AG09309 (cell line): ENCODE measurements around the gene PRIMA1.

Experiments
- DNase-seq: peaks from one replicate; pipeline ENCODE4 v3.0.0-alpha.2; 2010; ENCODE audit warnings: low read depth
- H3K4me3 ChIP-seq: 2 replicates; pipeline ENCODE4 v1.5.1; 2011; ENCODE audit warnings: mild to moderate bottlenecking, low read depth, low read length, moderate library complexity; ENCODE audit not compliant: control insufficient read depth
- TF ChIP-seq, protein P1 (sequence below): IDR thresholded peaks from 2 replicates; pipeline ENCODE4 v1.5.1; 2011; ENCODE audit warnings: mild to moderate bottlenecking, low read depth, low read length, inconsistent platforms; ENCODE audit not compliant: insufficient read depth, control insufficient read depth; ENCODE audit errors: missing control alignments

Gene PRIMA1

DNA sequence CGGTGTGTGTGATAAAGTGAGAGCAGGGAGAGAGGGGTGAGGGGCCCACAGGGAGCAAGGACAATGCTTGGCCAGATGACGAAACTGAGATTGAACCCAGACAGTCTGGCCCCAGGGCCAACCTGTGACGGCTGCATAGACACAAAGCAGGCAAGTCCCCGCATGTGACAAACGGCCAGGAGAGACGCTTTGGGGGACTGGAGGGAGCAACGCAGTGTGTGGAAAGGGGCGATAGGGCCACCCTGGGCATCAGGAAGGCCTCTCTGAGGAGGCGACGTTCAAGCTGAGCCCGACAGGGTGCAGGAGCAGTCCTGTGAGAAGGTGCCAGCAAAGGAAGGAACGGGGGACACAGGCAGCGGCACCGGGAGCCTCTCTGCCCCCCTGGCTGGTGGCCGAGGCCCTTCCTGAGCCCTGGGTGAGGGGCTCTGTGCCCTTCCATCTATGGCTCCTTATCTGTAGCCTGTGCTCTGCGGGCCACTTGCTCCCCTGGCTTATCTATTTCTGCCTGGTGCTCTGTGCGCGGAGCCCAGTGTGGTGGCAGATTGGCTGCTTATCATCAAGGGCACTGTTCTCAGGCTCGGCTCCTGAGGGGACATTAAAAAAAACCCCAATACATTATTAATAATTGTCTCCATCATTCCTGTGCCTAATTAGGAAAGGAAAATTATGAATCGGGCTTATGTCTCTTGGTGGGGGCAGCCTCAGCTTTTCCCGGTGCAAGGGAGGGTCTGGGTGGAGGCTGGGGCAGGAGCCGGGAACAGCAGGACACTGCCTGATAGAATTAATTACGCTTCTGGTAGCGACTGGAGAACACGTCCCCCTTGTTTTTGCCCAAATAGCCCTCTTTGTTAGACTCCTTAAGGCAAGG is 39.8 kb downstream of the PRIMA1 start:
- H3K4me3 ChIP-seq, result no peak overlapping the region
- TF ChIP-seq, protein P1, sequence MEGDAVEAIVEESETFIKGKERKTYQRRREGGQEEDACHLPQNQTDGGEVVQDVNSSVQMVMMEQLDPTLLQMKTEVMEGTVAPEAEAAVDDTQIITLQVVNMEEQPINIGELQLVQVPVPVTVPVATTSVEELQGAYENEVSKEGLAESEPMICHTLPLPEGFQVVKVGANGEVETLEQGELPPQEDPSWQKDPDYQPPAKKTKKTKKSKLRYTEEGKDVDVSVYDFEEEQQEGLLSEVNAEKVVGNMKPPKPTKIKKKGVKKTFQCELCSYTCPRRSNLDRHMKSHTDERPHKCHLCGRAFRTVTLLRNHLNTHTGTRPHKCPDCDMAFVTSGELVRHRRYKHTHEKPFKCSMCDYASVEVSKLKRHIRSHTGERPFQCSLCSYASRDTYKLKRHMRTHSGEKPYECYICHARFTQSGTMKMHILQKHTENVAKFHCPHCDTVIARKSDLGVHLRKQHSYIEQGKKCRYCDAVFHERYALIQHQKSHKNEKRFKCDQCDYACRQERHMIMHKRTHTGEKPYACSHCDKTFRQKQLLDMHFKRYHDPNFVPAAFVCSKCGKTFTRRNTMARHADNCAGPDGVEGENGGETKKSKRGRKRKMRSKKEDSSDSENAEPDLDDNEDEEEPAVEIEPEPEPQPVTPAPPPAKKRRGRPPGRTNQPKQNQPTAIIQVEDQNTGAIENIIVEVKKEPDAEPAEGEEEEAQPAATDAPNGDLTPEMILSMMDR, result no peak

DNA sequence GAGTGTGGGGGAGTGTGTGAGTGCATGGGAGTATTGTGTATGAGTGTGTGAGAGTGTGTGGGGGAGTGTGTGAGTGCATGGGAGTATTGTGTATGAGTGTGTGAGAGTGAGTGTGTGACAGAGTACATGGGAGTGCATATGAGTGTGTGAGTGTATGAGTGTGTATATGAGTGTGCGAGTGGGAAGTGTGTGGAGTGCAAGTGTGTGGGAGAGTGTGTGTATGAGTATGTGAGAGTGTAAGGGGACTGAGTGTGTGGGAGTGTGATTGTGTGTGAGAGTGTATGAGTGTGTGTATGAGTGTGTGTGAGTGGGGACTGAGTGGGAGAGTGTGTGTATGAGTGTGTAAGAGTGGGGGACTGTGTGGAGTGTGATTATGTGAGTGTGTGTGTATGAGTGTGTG is 40.7 kb downstream of the PRIMA1 start:
- H3K4me3 ChIP-seq, result no peak overlapping the region
- no peak for DNase-seq
- TF ChIP-seq, protein P1, result no peak

More for the DNA sequence above, 39.8 kb downstream of the PRIMA1 start:
- DNase-seq, result no peak

DNA sequence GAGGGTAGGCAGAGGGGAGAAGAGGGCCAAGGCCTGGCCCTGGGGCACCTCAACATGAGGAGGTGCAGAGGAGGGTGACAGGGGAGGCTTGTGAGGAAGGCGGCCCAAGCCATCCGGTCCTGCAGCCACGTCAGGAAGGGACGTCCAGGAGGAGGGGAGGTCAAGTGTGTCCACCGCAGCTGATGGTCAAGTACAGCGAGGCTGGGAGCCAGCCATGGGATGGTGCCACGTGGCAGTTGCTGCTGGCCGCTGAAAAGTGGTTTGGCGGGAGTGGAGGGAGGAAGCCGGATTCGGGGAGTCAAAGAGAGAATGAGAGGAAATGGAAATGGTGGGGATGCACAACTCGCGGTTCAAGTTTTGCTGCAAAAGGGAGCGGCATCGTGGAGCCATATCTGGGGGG is 41.2 kb downstream of the PRIMA1 start:
- DNase-seq, result no peak
- TF ChIP-seq, protein P1, result no peak
- no peak overlapping the region for H3K4me3 ChIP-seq

DNA sequence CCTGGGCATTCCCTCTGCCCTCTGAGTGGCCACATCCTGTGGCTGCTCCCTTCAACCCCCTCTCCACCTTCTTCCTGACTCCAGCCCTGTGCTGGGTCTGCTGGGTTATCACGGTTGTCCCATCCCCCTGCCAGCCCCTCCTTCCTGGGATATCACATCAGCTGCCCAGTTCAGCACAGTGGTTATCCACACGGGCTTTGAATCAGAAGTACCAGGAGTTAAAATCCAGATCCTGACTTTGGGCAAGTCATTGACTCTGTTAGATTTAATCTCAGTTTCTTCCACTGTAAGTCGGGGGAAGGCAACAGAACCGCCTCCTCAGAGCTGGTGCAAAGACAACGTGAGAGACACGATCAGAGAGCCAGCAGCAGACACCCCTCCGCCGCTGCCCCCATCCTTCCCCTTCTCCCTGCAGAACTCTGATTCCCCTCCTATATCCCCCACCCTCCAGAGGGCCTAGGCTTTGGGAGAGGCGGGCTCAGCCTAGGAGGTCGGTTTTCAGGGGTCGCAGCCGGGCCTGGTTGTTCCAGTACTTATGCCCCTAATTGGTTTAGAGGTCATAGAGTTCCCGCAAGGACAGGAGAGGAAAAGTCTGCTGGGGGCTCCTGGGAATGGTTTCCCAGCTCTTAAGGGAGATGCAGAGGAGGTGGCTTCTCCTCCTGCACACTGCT is 42.5 kb downstream of the PRIMA1 start:
- no peak for DNase-seq
- TF ChIP-seq, protein P1, result no peak

DNA sequence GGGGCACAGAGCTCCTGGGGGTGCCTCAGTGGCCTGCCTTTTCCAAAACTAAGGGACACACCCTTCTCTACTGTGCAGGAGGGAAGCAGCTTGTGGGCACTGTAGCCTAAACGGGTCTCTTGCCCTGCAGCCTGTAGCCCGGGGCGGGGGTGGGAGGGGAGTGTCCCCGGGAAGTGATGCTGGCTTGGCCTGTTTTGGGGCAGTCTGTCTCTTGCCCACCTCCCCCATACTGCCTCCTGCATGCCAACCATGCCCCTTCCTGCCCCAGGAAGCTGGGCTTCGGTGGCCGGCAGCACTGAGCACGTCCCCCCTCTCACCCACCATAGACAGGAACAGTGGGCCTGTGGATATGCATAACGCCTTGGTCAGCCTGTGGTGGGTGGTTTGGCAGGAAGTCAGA is 43.4 kb downstream of the PRIMA1 start:
- TF ChIP-seq, protein P1, result no peak
- DNase-seq, result no peak
- H3K4me3 ChIP-seq, result no peak overlapping the region

More for the DNA sequence above, 42.5 kb downstream of the PRIMA1 start:
- H3K4me3 ChIP-seq, result no peak overlapping the region

DNA sequence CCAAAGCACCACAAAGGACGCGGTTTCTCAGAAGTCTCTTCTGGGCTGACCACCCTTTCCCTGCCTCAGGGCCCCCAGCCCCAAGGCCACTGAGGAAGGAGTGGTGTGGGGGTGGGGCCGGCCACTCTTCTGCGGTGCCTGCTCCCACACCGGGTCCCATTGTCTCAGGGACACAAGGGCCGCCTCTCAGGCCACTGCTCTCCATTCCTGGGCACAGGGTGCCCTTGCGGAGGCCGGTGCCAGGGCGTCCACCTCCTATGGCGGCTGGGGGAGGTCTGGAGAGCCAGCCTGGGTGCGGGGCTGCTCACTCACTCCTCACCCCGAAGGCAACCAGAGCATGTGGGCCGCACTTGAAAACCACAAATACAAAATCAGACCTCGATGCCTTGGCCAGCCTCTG is 44.1 kb downstream of the PRIMA1 start:
- H3K4me3 ChIP-seq, result no peak overlapping the region
- no peak for DNase-seq

More for the DNA sequence above, 44.1 kb downstream of the PRIMA1 start:
- TF ChIP-seq, protein P1, result no peak
